ENCODE results near the gene SORCS3.

Gene SORCS3

DNA sequence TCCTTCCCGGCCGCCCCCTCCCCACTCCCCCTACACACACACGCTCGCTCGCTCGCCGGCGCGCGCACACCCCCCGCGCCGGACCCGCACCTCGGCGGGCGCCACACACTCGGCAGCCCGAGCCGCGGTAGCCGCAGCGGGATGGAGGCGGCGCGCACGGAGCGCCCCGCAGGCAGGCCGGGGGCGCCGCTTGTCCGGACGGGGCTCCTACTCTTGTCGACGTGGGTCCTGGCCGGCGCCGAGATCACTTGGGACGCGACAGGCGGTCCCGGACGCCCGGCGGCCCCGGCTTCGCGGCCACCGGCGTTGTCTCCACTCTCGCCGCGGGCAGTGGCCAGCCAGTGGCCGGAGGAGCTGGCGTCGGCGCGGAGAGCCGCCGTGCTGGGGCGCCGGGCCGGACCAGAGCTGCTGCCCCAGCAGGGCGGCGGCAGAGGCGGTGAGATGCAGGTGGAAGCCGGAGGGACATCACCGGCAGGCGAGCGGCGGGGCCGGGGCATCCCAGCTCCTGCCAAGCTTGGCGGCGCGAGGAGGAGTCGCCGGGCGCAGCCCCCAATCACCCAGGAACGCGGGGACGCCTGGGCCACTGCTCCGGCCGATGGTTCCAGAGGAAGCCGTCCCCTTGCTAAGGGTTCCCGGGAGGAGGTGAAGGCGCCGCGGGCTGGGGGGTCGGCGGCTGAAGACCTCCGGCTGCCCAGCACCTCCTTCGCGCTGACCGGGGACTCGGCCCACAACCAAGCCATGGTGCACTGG, at the start of gene SORCS3:
SORCS3 (plus strand) TSS at position 104 of the 750 bp plus-strand sequence.
- DNase-seq (ENCODE audit: low read depth in 2 of 2): no peak

DNA sequence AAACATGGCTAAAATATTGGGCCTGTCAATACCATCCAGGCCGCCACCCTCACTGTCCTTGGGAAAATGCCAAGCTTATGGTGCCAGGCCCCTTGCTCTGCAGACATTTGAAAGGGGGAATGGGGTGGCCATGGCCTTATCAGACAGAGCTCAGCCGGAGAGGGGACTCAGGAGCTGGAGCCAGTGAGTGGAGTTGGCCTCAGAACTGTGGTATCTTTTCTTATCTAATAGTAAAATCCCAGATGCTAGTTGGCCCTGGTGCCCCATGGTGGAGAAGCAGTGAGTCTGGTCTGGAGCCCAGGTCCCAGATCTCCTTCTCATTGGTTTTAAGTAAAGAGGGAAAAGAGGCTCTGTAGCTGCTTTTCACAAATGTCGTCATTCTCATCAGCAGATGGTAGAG, 49.6 kb upstream of the SORCS3 start:
- no peak for DNase-seq (ENCODE audit: low read depth in 2 of 2)

DNA sequence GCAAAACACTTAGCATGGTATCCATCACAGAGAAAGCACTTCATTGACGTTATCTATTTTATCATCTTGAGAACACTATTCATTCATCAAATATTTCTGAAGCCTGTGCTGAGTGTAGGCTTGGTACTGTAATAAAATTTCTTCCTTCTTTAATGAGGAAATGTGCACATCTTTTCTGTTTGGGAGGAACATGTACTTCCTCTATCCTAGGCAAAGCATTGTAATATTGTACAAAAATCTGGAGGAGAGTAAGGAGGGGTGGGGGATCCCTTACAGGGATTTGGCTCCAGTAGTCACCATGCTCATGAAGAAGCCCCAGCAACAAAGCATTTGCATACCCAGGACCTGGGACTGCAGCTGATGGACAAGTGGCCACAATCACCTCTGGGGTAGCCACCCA, 39.9 kb upstream of the SORCS3 start:
- no peak for DNase-seq (ENCODE audit: low read depth in 2 of 2)

DNA sequence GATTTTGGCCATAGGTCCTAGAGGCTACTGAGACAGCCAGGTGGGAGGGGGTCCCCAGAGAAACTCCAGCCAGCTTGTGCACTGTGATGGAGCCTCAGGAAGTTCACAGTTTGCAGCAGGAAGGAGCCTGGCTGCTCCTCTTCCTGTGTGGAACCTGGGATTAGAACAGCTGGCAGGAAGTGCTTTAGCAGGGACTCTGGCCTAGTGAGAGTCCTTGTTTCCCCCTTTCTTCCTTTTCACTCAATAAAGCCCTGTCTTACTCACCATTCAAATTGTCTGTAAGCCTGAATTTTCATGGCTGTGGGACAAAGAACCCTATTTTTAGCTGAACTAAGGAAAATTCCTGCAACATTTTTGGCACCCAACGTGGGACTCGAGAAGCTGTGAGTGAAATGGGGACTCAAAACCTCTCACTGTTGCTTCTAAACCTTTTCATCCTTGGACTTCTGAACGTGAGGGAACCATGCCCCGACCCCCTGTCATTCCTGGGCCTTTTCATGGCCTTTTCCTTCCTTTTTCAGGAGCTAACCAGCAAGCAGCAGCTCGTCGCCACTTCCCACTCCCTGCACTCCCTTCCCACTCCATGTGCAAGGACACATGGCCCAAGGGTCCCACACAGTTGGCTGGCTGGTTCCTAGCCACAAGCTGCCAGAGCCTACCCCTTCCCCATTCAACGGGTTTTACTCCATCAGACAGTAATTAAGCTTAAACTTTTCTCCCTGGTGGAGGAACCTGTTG, 32.8 kb upstream of the SORCS3 start:
- no peak for DNase-seq (ENCODE audit: low read depth in 2 of 2)

DNA sequence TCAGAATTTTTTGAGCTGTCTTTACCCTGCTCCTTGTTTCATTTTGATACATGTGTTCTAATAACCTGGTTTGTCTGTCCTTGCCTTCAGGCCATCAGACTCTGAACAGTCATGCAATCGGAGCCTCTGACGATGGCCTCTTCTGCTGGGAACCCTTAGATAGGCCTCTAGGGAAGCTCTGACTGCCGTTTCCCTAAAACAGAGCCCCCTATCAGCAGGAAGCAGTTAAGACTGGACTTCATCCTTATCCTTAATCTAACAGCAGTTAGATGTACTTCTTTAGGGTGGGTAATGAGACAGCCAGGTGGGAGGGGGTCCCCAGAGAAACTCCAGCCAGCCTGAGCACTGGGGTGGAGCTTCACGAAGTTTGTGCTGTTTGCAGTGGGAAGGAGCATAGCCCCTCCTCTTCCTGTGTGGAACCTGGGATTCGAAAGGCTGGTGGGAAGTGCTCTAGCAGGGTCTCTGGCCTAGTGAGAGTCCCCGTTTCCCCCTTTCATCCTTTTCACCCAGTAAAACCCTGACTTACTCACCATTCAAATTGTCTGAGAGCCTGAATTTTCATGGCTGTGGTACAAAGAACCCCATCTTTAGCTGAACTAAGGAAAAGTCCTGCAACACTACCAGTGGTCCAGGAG, 28.4 kb upstream of the SORCS3 start:
- DNase-seq (ENCODE audit: low read depth in 2 of 2): no peak

DNA sequence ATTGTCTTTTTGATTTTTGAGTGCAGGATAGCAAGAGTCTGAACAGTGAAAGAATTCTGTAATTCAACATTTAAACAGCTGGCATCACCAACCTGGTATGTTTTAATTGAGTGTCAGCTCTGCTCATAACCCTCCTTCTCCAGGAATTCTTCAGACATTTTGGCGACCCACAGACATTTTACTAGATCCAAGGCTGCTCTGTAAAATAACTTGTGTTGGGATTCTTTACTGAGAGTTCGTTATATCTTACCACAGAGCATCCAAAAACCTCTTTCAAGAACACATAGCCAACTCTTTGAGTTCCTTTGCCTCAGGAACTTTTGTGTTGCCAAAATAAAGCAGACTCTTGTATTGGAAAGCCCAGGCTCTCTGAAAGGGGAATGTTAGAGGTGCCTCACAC, 27.7 kb upstream of the SORCS3 start:
- DNase-seq (ENCODE audit: low read depth in 2 of 2): no peak

DNA sequence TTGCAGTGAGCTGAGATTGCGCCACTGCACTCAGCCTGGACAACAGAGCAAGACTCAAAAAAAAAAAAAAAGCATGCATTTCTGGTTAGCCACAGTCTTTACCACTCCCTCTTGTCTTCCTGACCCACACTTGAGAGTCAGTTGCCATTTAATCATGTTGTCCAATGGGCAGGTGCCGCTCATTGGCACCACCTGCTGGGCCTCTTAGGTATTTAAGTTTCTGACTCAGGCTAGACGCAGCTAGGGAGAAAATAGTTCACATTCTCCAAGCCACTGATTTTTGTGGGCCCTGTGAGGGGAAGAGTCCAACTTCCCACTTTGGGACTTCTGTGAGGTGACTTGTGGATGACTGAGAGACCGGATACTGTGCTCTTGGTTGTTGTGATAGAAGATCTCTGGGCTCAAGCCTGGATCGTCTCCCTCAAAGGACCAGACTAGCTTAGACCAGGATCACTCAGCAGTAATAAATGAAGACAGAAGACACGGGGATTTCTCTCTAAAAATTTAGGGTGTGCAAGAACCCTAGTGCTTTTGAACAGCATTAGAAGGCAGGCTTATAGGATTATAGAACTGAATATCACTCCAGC, 26.8 kb upstream of the SORCS3 start:
- DNase-seq (ENCODE audit: low read depth in 2 of 2): peak; percentile 10 to 21

DNA sequence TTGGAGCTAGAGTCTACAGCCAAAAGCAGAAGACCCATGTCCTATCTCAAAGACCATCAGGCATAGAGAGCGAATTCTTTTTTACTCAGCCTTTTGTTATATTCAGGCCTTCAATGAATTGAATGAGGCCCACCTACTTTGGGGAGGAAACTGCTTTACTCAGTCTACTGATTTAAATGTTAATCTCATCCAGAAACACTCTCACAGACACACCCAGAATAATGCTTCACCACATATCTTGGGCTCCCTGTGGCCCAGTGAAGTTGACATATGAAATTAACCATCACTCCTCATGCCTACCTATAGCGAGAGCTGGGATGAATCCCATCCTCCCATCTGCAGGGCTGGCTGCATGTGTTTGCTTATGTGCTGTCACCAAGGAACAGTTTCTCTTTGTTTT, 26.0 kb upstream of the SORCS3 start:
- no peak for DNase-seq (ENCODE audit: low read depth in 2 of 2)

DNA sequence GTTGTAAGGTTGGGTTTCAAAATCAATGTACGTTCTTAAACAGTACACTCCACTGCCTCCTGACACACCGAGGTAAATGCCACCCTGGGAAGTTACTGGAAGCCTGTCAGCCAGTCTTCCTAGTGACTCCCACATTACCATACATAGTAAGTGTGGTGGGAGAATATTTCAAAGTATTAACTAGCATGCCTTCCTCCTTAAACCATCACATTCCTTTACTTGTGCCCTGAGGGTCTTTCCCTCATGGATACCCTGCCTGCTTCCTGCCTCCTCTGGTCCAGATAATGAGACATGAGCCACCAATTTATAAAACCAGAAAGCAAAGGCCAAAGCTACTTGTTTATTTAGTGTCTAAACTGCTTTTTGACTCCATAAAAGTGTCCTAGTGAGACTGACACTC, 23.3 kb upstream of the SORCS3 start:
- DNase-seq (ENCODE audit: low read depth in 2 of 2): no peak

DNA sequence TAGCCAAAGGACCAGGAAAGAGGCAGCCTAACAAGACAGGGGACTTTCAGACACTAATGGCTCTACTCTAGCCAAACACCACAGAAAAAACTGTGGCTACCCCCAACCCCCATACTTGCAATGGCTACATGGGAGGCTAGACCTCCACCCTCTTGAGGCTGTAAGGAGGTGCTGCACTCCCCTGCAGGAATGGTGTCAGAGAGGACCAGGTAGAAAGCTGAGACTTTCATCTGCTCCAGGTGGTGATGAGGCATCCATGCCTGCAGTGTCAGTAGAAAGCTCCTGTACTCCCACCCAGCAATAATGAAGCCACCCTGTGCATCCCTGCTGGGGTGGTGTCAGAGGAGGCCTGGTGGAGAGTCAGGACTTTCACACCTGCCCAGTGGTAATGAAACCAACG, 18.9 kb upstream of the SORCS3 start:
- DNase-seq (ENCODE audit: low read depth in 2 of 2): no peak

DNA sequence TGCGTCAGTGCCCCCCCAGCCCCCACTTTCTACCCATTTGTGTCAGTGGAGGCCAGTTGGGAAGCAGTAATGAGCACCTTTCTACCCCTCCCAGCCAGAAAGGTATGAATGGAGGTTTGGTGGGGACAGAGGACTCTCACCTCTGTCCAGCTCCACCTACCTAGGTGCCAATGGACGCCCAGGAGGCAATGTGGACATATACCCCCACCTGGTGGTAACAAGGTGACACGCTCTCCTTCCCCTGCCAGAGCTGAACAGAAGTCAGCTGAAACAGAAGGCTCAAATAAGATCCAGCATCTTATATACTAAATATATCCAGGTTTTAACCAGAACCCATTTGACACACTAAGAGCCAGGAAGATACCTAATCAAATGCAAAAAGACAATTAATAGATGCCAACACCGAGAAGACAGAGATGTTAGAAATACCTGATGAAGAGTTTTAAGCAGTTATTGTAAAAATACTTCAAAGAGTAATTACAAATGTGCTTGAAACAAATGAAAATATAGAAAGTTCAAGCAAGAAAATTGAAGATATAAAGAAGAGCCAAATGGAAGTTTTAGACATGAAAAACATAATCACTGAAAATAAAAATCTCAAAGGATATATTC, 18.4 kb upstream of the SORCS3 start:
- DNase-seq (ENCODE audit: low read depth in 2 of 2): no peak

DNA sequence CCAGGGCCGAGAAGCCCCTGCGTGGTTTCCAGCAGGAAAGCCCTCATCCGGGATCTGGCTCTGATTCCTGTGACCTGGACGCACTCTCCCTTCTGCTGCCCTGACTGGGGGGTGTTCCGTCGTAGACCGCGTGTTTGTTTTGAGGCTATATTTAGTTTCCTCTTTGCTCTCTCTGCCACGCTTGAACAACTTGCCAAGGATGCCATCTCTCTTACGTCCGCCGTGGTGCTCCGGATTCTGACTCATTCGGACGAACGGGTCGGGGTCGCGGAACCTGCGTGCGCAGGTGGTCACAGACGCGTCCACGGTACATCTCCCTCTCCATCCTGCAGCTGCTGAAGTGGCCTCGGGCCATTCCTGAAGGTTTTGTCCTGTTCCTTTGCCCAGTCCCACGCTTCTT, 10.4 kb upstream of the SORCS3 start:
- DNase-seq (ENCODE audit: low read depth in 2 of 2): no peak

DNA sequence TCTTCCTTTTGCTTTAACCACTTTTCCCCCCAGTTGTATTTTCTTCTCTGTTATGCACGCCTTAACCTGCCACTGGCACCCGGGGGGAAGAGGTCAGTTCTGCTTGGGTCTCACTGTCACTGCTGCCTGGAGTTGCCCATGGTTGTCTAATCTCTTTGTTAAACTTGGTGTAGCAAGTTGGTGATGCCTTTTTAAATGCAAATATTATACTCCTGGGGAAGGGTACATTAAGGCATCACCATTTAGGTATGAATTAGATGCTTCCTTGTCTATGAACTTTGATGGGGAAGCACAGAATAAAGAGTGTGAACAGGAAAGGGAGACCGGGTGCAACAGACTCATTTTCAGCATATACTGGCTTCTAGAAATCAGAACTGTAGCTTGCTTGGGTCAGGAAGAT, 9.1 kb upstream of the SORCS3 start:
- DNase-seq (ENCODE audit: low read depth in 2 of 2): no peak

DNA sequence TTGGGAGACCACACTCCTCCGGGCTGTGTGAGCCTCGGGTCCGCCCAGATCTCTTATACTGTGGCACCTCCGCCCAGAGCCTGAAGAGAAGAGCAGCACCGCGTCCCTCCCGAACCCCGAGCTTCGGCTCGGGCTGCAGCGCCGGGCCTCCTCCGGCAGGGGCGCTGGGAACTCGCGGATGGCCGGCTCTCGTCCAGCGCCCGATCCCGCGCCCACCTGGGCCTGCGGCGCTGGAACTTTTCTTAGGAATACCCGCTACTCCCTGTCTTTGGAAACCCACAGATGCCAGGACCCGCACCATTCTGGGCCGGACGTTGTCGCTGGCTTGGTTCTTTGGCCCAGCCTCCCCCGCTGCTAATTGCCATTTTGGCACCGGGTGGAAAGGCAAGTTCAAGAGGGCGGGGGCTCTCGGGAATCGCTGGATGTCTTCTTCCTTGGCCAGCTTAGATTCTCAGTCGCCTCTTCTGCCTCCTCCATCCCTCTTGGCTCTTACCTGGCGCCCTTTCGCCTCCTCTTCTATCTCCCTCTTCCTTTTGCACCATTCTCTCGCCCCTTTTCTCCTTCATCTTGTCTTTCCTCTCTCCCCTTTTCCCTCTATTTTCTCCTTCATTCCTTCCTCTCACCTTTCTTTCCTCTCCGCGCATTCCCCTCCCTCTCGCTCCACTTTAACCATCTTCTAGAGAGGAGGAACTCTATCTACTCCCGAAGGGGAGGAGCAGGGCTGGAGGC, 2.1 kb upstream of the SORCS3 start:
- no peak for DNase-seq (ENCODE audit: low read depth in 2 of 2)

DNA sequence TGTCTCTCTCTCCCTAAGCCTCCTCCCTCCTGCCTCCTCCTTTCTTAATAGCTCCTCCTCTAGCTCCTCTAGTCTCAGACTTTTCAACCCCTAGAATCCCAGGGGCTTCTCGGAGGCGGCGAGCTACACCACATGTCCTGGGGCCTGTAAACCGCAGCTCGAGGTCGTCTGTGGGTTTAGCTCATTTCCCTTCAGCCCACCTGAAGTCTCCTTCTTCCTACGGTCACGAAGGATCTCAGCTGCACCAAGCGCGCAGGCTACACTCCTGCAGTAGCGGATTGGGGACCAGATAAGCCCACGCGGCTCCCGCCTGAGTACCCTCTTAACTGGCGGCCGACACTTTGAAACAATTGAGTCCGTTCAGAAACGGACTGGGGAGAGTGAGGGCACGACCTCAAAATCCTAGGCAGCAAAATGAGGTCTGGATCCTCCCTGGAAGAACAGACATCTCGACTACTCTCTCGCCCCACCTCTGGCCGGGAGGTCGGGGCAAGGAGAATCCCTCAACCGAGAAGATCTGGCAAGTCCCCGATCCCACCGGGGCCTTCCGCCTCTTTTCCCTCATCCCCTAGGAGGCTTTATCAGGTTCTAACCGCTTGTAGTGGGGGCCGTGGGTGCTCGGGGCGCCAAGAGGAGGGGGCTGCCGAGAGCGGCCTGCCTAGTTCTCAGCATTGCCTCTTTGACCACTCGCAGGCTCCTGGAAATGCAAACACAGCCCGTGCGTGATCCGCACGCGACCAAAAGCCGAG, 1.3 kb upstream of the SORCS3 start:
- no peak for DNase-seq (ENCODE audit: low read depth in 2 of 2)

DNA sequence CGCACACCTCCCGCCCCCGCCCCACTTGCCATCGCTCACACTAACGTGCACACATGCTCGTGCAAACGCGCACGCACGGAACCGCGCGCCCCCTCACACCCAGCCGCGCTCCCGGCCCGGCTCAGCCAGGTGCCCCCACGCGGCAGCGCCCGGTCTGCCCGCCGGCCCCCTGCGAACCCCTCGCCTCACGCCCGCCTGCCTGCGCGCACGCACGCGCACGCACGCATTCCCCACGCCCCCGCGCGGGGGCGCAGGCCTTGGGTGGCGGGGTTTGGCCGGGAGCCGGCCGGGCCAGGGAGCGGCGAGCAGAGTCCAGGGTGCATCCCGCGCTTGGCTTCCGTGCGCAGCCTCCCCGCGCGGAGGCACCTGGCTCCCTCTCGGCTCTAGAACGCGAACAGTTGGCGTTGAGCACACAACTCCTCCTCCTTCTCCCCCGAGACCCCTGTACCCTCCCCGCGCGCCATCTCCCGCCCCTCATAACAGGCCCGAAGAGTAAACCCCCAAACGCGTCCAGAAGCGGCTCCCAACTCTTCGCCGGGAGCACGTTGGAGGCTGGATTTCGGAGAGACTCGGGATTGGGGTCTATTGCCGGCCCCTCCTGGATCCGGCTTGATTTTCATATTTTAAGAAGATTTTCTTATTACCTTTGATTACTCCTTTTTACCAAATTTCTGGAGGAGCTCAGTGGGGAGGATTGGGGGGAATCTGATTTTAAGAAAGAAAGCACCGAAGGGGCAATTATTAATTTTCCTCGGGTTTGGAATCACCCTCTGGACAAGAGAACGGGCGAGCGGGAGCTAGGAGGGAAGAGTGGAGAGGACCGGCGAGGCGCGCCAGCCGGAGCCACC, 527 bp upstream of the SORCS3 start:
- DNase-seq (ENCODE audit: low read depth in 2 of 2): no peak

DNA sequence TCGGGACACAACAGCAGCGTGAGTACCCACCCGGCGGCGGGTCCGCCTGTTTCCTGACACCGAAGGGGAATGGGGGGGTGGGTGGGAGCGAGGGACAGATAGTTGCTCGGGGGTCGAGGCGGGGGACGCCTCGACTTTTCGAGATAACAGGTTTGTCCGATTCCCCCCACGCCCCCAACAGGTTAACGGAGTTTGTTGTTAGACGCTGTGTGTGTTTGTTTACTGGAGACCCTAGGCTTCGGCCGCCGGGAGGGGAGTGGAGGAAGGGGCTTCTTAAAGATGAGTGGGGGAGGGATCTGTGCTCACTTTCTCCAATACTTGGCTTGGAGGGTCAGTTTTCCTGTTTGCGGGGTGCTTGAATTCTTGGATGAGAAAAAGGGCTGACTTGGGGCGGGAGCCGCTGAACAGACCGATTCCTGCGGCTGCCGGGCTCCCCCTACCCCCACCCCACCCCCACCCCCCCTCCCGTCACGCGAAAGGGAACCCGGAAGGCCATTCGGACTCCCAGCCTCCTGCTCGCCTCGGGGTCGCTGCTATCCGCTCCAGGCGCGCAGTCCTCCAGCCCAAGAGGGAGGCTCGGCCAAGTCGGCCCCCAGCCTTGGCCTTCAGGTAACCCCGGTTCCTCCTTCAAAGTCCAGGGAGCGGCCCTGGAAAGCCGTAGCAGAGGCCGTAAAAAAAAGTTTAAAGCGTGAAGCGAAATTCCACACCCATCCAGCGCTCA, 1.0 kb downstream of the SORCS3 start:
- DNase-seq (ENCODE audit: low read depth in 2 of 2): no peak

DNA sequence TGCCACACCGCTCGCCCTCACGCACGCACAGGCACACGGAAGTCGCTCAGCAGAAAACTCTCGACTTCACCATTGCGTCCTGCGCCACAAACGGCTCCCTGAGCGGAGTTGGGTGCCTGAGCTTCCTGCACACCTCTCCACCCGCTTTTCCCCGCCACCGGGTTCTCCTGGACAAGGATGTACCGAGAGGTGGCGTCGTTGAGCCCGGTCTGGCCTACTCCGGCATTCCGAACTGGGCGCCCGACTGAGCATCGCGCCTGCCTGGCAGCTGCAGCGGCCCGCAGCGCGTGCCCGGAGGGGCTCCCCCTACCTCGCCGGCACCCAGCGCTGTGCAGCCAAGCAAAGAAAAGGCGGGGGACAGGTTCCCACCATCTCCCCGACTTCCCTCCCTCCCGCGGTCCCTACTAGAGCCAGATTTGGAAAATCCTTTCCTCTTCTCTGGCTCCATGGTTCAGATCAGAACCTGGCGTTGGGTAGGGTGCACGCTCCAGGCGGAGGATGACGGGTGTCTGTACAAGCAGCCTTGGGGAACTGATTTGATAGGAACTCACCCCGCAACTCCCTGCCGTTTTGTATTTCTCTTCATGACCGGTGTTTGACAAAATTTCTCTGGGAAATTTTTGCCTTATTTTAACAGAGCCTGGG, 1.7 kb downstream of the SORCS3 start:
- DNase-seq (ENCODE audit: low read depth in 2 of 2): peak; percentile 28 to 41

DNA sequence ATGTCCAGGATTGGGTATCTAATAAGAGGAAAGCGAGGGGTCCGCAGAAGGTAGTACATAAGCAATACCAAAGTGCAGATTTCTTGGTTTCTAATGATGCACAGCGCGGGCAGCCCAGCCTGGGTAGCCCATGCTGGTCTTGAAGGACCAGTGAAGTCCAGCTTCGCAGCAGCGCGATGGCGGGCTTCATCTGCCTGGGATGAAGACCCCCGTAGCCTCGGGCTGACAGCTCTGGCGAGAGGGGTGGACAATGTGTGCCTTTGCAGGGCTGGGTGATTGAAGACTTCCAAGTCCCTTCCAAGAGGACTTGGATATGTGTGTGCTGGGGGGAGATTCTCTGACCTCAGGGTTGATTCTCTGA, 2.2 kb downstream of the SORCS3 start:
- no peak for DNase-seq (ENCODE audit: low read depth in 2 of 2)
